Esophagus squamous epithelium (tissue), 5 donors: Measurements from ENCODE around the gene FMO1. TPM values are rescaled to one million over a fixed set of nuclear protein-coding genes. Genes with fewer than 3 reads are reported as not detected.

Source experiments
- DNase-seq: peaks from one replicate; lab custom pipeline; 2025; lab: John Stamatoyannopoulos, UW
- H3K27ac ChIP-seq, 4 donors: fragments of 200-600 bp; sonication (generic); one replicate each; pipeline ENCODE4 v1.5.1; 2016 to 2019; ENCODE audit warnings: mild to moderate bottlenecking in 1 of 4
- H3K27me3 ChIP-seq, 4 donors: fragments of 200-600 bp; sonication (generic); 1 replicate in 3 of 4; 2 replicates in 1 of 4; pipeline versions ENCODE4 v1.5.1 to v1.6.0; 2017 to 2021; ENCODE audit warnings: antibody characterized with exemption in 1 of 4
- H3K36me3 ChIP-seq, 3 donors: fragments of 200-600 bp; sonication (generic); one replicate each; pipeline ENCODE4 v1.5.1; 2016 to 2019
- H3K4me1 ChIP-seq, 3 donors: fragments of 200-600 bp; sonication (generic); one replicate each; pipeline ENCODE4 v1.5.1; 2017 to 2019
- H3K4me3 ChIP-seq, 4 donors: fragments of 200-600 bp; sonication (generic); 1 replicate in 3 of 4; 2 replicates in 1 of 4; pipeline ENCODE4 v1.5.1; 2016 to 2019; ENCODE audit warnings: mild to moderate bottlenecking in 2 of 4, moderate library complexity in 1 of 4
- H3K9me3 ChIP-seq, 3 donors: fragments of 200-600 bp; sonication (generic); one replicate each; pipeline ENCODE4 v1.5.1; 2016 to 2019
- CTCF ChIP-seq, 6 experiments: fragments of 450-650 bp in 4 of 6; fragments of 200-600 bp in 2 of 6; sonication (generic) in 2 of 6; IDR thresholded peaks; one replicate each; pipeline ENCODE4 v1.5.1; 2016 to 2019; ENCODE audit warnings: antibody characterized with exemption in 6 of 6, mild to moderate bottlenecking in 4 of 6, moderate library complexity in 4 of 6
- POLR2A ChIP-seq, 4 donors: fragments of 450-650 bp; IDR thresholded peaks; one replicate each; pipeline ENCODE4 v1.6.1; 2017; ENCODE audit warnings: antibody characterized with exemption in 4 of 4, mild to moderate bottlenecking in 4 of 4, moderate library complexity in 3 of 4
- WGBS, 2 donors: methylation state at CpG; one replicate each; pipeline ENCODE4 v1.1.5; 2018; 5-methylcytosine and 5-hydroxymethylcytosine counted together
- intact Hi-C: fragments of 100-400 bp; cut with DNase I; formaldehyde crosslinking; loops from one replicate; pipeline ENCODE4 v1.15.0; 2022
- total RNA-seq, 4 donors: library from RNA; depleted of rRNA; stranded (reverse); fragments of >200 nt; gene quantifications; one replicate each; pipeline ENCODE4 v1.1.0, GENCODE V29; 2016
- donor health status: DM: yes; HTN: yes; CAD: no.

Gene FMO1
- total RNA-seq, 4 donors from 2014 or later = 0.18 to 7.2 (median 2.0) TPM

GRCh38 chr1:171295821-171296220 lies 47.5 kb downstream of the FMO1 start:
- 79 to 83% methylated on average over 3 of the region's 3 CpGs for WGBS, 2 donors
- H3K27me3 ChIP-seq = no peaks in the 10 kb centered on the region
- H3K9me3 ChIP-seq = peaks cover 0 to 14% (median 13%) of the 10 kb centered on the region in 3 donors
- no peak overlapping the region for H3K27ac ChIP-seq
- intact Hi-C loops = no loop called here
- no peaks in the 10 kb centered on the region for H3K4me1 ChIP-seq
- TF ChIP-seq POLR2A (IDR thresholded peaks at IDR 0.05) = no peak
- no peak for TF ChIP-seq CTCF (IDR thresholded peaks at IDR 0.05)
- no peak for DNase-seq
- no peaks in the 10 kb centered on the region for H3K36me3 ChIP-seq
- H3K4me3 ChIP-seq = no peak overlapping the region

DNA sequence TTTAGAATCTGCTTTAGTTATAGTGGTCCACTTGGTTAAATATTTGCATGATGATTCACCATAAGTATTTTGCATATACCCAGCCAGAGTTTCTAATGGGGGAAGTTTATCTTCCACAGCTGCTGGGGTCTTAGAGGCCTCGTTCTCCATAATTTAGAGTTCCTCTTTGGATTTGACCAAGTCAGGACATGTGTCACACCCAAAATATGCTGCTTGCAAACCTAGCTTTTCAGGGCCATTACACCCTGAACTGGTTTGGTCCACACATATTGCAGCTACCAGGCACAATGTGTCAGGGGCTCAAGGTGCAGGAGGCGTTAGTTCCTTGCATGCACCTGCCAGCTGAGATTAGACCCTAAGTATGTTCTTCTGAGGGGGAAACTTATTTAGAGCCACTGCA lies 48.6 kb downstream of the FMO1 start:
- no peak for DNase-seq

GRCh38 chr1:171298696-171299095 lies 50.4 kb downstream of the FMO1 start:
- TF ChIP-seq CTCF (IDR thresholded peaks at IDR 0.05) (no peak), POLR2A (IDR thresholded peaks at IDR 0.05) (no peak)
- WGBS, 2 donors = 64 to 70% methylated on average over 4 of the region's 4 CpGs

More for the DNA sequence above, 48.6 kb downstream of the FMO1 start:
- intact Hi-C loops = no loop called here
- Histone ChIP-seq H3K4me1 (no peaks in the 10 kb centered on the region), H3K36me3 (no peaks in the 10 kb centered on the region), H3K4me3 (no peak overlapping the region), H3K27ac (no peak overlapping the region), H3K9me3 (peaks cover 0 to 20% (median 13%) of the 10 kb centered on the region in 3 donors), H3K27me3 (no peaks in the 10 kb centered on the region)
- WGBS, 2 donors = 43 to 72% methylated on average over 1 to 2 of the region's 2 CpGs
- TF ChIP-seq POLR2A (IDR thresholded peaks at IDR 0.05) (no peak), CTCF (IDR thresholded peaks at IDR 0.05) (no peak)

DNA sequence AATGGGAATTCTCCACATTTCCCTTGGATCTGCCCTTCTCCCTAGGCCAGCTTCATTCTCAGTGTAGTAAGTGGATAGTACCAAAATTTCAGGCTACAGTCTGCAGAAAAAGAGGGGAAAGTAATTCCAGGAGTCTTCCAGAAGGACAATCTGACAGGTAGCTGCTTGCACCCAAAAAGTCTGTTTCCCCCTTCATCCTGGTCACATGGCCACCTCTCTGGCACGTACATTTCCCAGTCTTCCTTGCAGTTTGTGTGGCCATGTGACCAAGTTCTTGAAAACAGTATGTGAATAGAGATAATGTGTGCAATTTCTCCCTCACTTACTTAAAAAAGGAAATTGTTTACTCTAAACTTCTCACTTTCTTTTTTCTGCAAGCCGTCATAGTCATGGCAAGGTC lies 51.0 kb downstream of the FMO1 start:
- Histone ChIP-seq H3K27me3 (no peaks in the 10 kb centered on the region), H3K4me3 (no peak overlapping the region), H3K9me3 (peaks cover 0 to 25% (median 13%) of the 10 kb centered on the region in 3 donors), H3K36me3 (no peaks in the 10 kb centered on the region), H3K27ac (no peak overlapping the region), H3K4me1 (no peaks in the 10 kb centered on the region)
- TF ChIP-seq CTCF (IDR thresholded peaks at IDR 0.05) = no peak
- no peak for TF ChIP-seq POLR2A (IDR thresholded peaks at IDR 0.05)
- 69 to 70% methylated on average over 2 of the region's 2 CpGs for WGBS, 2 donors
- intact Hi-C loops = no loop called here
- DNase-seq = no peak

More at GRCh38 chr1:171298696-171299095, 50.4 kb downstream of the FMO1 start:
- Histone ChIP-seq H3K27ac (no peak overlapping the region), H3K9me3 (peaks cover 0 to 25% (median 13%) of the 10 kb centered on the region in 3 donors), H3K36me3 (no peaks in the 10 kb centered on the region), H3K27me3 (no peaks in the 10 kb centered on the region), H3K4me1 (no peaks in the 10 kb centered on the region), H3K4me3 (no peak overlapping the region)
- DNase-seq = no peak
- intact Hi-C loops = no loop called here

GRCh38 chr1:171300401-171300800 lies 52.1 kb downstream of the FMO1 start:
- no peaks in the 10 kb centered on the region for H3K4me1 ChIP-seq
- H3K9me3 ChIP-seq = peaks cover 0 to 25% (median 13%) of the 10 kb centered on the region in 3 donors
- H3K4me3 ChIP-seq = no peak overlapping the region
- DNase-seq = no peak
- H3K27ac ChIP-seq = no peak overlapping the region
- no peaks in the 10 kb centered on the region for H3K36me3 ChIP-seq
- 88 to 89% methylated on average over 1 of the region's 1 CpG for WGBS, 2 donors
- no peak for TF ChIP-seq POLR2A (IDR thresholded peaks at IDR 0.05)
- TF ChIP-seq CTCF (IDR thresholded peaks at IDR 0.05) = no peak
- no peaks in the 10 kb centered on the region for H3K27me3 ChIP-seq
- intact Hi-C loops = no loop called here
